NCI-H460 (cell line): ENCODE results near the gene MUC4. TPM values are rescaled to one million over a fixed set of nuclear protein-coding genes. Genes with fewer than 3 reads are reported as not detected.
"Not testable (repeated sequence)": the region's sequence is repeated elsewhere in the genome, so short reads cannot be mapped to it uniquely, and the experiment has no call there.

ENCODE experiments used
- DNase-seq: peaks from one replicate; pipeline ENCODE4 v3.0.0-alpha.2; 2016; ENCODE audit warnings: low read depth; ENCODE audit errors: extremely low read depth
- total RNA-seq: library from RNA; depleted of rRNA; stranded (reverse); fragments of >200 nt; shearing (Covaris generic); gene quantifications from 2 replicates; pipeline ENCODE4 v1.2.3, GENCODE V29; 2014

Gene MUC4
- total RNA-seq, 1 experiment from 2014 or later = not detected

GRCh38 chr3:195720831-195721506 is 90.8 kb downstream of the MUC4 start, which contains the start of gene MUC20:
TSS of gene MUC20 (plus strand) at chr3:195720978. CDS start at chr3:195721008, 30 bp downstream.
- DNase-seq = not testable (repeated sequence)

GRCh38 chr3:195719514-195720254 is 92.0 kb downstream of the MUC4 start:
- not testable (repeated sequence) for DNase-seq

- no peak for DNase-seq
These were observed 93.2 kb downstream of the MUC4 start for GRCh38 chr3:195718477-195718984.

GRCh38 chr3:195717852-195718476 is 93.8 kb downstream of the MUC4 start:
- no peak for DNase-seq

GRCh38 chr3:195717416-195717815 is 94.3 kb downstream of the MUC4 start:
- no peak for DNase-seq

GRCh38 chr3:195715583-195716266 is 96.0 kb downstream of the MUC4 start:
- DNase-seq = no peak

- no peak for DNase-seq
These were observed 96.6 kb downstream of the MUC4 start for GRCh38 chr3:195715134-195715533.

GRCh38 chr3:195714380-195715011 is 97.2 kb downstream of the MUC4 start:
- no peak for DNase-seq

GRCh38 chr3:195713150-195713549 is 98.6 kb downstream of the MUC4 start:
- DNase-seq = not testable (repeated sequence)

GRCh38 chr3:195712535-195712910 is 99.2 kb downstream of the MUC4 start:
- not testable (repeated sequence) for DNase-seq

GRCh38 chr3:195711813-195712534 is 99.8 kb downstream of the MUC4 start:
- no peak for DNase-seq

GRCh38 chr3:195711091-195711812 is 100.5 kb downstream of the MUC4 start:
- DNase-seq = not testable (repeated sequence)

- not testable (repeated sequence) for DNase-seq
These were observed 101.4 kb downstream of the MUC4 start for GRCh38 chr3:195710126-195710905.

GRCh38 chr3:195709676-195710085 is 102.0 kb downstream of the MUC4 start:
- no peak for DNase-seq

- DNase-seq = no peak
These were observed 102.9 kb downstream of the MUC4 start for GRCh38 chr3:195708626-195709481.

GRCh38 chr3:195708061-195708460 is 103.7 kb downstream of the MUC4 start:
- no peak for DNase-seq
